Mesenchymal stem cell (in vitro differentiated cells and primary cell): ENCODE results near the gene MUCL3. TPM values are rescaled to one million over a fixed set of nuclear protein-coding genes. Genes with fewer than 3 reads are reported as not detected.

Experiments
- DNase-seq: peaks from one replicate; pipeline ENCODE4 v3.0.0-alpha.2; 2013
- H2AFZ ChIP-seq: one replicate; pipeline ENCODE4 v1.6.1; 2013; ENCODE audit warnings: low read depth, mild to moderate bottlenecking, control low read depth, inconsistent platforms, low read length, moderate library complexity
- H2AK5ac ChIP-seq: 2 replicates; pipeline ENCODE4 v1.6.1; 2013; ENCODE audit warnings: low read length, moderate library complexity, mild to moderate bottlenecking, inconsistent platforms; ENCODE audit not compliant: severe bottlenecking
- H2BK120ac ChIP-seq: one replicate; pipeline ENCODE4 v1.6.1; 2013; ENCODE audit warnings: low read depth, mild to moderate bottlenecking, inconsistent platforms, low read length, moderate library complexity
- H2BK12ac ChIP-seq, 2 experiments: one replicate each; pipeline ENCODE4 v1.6.1; 2013; ENCODE audit warnings: inconsistent platforms in 2 of 2, low read length in 2 of 2, mild to moderate bottlenecking in 2 of 2, moderate library complexity in 2 of 2, control low read depth in 1 of 2
- H2BK15ac ChIP-seq: one replicate; pipeline ENCODE4 v1.6.1; 2013; ENCODE audit warnings: mild to moderate bottlenecking, low read depth, inconsistent platforms; ENCODE audit not compliant: poor library complexity, severe bottlenecking
- H2BK5ac ChIP-seq: 2 replicates; pipeline ENCODE4 v1.6.1; 2013; ENCODE audit warnings: low read depth, mild to moderate bottlenecking, low read length, control low read depth, inconsistent platforms; ENCODE audit not compliant: poor library complexity, severe bottlenecking
- H3K14ac ChIP-seq, 2 experiments: one replicate each; pipeline ENCODE4 v1.6.1; 2013; ENCODE audit warnings: inconsistent platforms in 2 of 2, low read length in 2 of 2, control low read depth in 1 of 2, mild to moderate bottlenecking in 1 of 2, moderate library complexity in 1 of 2
- H3K18ac ChIP-seq, 2 experiments: one replicate each; pipeline ENCODE4 v1.6.1; 2013; ENCODE audit warnings: inconsistent platforms in 2 of 2, low read length in 2 of 2, control low read depth in 1 of 2, low read depth in 1 of 2, mild to moderate bottlenecking in 1 of 2
- H3K23ac ChIP-seq, 2 experiments: one replicate each; pipeline ENCODE4 v1.6.1; 2013; ENCODE audit warnings: inconsistent platforms in 2 of 2, low read length in 2 of 2, mild to moderate bottlenecking in 2 of 2, moderate library complexity in 2 of 2, control low read depth in 1 of 2
- H3K27ac ChIP-seq: 2 replicates; pipeline ENCODE4 v1.5.1; 2013; ENCODE audit warnings: mild to moderate bottlenecking, moderate library complexity, low read length, control low read depth, inconsistent platforms; ENCODE audit not compliant: poor library complexity, severe bottlenecking
- H3K27me3 ChIP-seq, 2 experiments: 2 replicates each; pipeline versions ENCODE4 v1.6.1 to v1.7.0; 2013; ENCODE audit warnings: low read length in 2 of 2, mild to moderate bottlenecking in 2 of 2, moderate library complexity in 2 of 2, control low read depth in 1 of 2, inconsistent platforms in 1 of 2; ENCODE audit not compliant: control insufficient read depth in 1 of 2, insufficient read depth in 1 of 2
- H3K36me3 ChIP-seq, 2 experiments: 2 replicates each; pipeline versions ENCODE4 v1.6.1 to v1.7.0; 2013; ENCODE audit warnings: low read length in 2 of 2, control low read depth in 1 of 2, inconsistent platforms in 1 of 2, low read depth in 1 of 2, mild to moderate bottlenecking in 1 of 2; ENCODE audit not compliant: insufficient read depth in 2 of 2, control insufficient read depth in 1 of 2
- H3K4ac ChIP-seq, 2 experiments: one replicate each; pipeline ENCODE4 v1.6.1; 2013; ENCODE audit warnings: inconsistent platforms in 2 of 2, low read length in 2 of 2, mild to moderate bottlenecking in 2 of 2, moderate library complexity in 2 of 2, control low read depth in 1 of 2, low read depth in 1 of 2
- H3K4me1 ChIP-seq: 2 replicates; pipeline ENCODE4 v1.6.1; 2013; ENCODE audit warnings: low read depth, low read length, control low read depth; ENCODE audit not compliant: control insufficient read depth, insufficient read depth
- H3K4me2 ChIP-seq: 2 replicates; pipeline ENCODE4 v1.6.1; 2013; ENCODE audit warnings: low read length, mild to moderate bottlenecking, inconsistent platforms; ENCODE audit not compliant: poor library complexity, severe bottlenecking
- H3K4me3 ChIP-seq, 2 experiments: 2 replicates each; pipeline versions ENCODE4 v1.5.1 to v1.7.0; 2013; ENCODE audit warnings: low read length in 2 of 2, mild to moderate bottlenecking in 2 of 2, control low read depth in 1 of 2, low read depth in 1 of 2; ENCODE audit not compliant: insufficient read depth in 1 of 2
- H3K79me1 ChIP-seq: replicated peaks from 2 replicates; pipeline ENCODE4 v1.6.1; 2013; ENCODE audit warnings: mild to moderate bottlenecking, control low read depth, low read length, inconsistent platforms; ENCODE audit not compliant: poor library complexity, severe bottlenecking
- H3K9ac ChIP-seq: 2 replicates; pipeline ENCODE4 v1.7.0; 2013; ENCODE audit warnings: mild to moderate bottlenecking, low read length, moderate library complexity
- H3K9me3 ChIP-seq: 2 replicates; pipeline ENCODE4 v1.7.0; 2013; ENCODE audit warnings: mild to moderate bottlenecking, low read length; ENCODE audit not compliant: control insufficient read depth
- H4K8ac ChIP-seq: one replicate; pipeline ENCODE4 v1.6.1; 2013; ENCODE audit warnings: inconsistent platforms, mild to moderate bottlenecking, low read length, moderate library complexity
- H4K91ac ChIP-seq: one replicate; pipeline ENCODE4 v1.6.1; 2013; ENCODE audit warnings: mild to moderate bottlenecking, low read length, inconsistent platforms
- WGBS: methylation state at CpG from one replicate; pipeline ENCODE4 v1.1.7; 2013; ENCODE audit warnings: mixed read lengths; 5-methylcytosine and 5-hydroxymethylcytosine counted together
- polyA plus RNA-seq, 2 experiments: library from polyadenylated mRNA; stranded (reverse); fragments of 200-250 nt; gene quantifications; one replicate each; pipeline ENCODE4 v1.2.3, GENCODE V29; 2013

MUCL3 gene, protein sequence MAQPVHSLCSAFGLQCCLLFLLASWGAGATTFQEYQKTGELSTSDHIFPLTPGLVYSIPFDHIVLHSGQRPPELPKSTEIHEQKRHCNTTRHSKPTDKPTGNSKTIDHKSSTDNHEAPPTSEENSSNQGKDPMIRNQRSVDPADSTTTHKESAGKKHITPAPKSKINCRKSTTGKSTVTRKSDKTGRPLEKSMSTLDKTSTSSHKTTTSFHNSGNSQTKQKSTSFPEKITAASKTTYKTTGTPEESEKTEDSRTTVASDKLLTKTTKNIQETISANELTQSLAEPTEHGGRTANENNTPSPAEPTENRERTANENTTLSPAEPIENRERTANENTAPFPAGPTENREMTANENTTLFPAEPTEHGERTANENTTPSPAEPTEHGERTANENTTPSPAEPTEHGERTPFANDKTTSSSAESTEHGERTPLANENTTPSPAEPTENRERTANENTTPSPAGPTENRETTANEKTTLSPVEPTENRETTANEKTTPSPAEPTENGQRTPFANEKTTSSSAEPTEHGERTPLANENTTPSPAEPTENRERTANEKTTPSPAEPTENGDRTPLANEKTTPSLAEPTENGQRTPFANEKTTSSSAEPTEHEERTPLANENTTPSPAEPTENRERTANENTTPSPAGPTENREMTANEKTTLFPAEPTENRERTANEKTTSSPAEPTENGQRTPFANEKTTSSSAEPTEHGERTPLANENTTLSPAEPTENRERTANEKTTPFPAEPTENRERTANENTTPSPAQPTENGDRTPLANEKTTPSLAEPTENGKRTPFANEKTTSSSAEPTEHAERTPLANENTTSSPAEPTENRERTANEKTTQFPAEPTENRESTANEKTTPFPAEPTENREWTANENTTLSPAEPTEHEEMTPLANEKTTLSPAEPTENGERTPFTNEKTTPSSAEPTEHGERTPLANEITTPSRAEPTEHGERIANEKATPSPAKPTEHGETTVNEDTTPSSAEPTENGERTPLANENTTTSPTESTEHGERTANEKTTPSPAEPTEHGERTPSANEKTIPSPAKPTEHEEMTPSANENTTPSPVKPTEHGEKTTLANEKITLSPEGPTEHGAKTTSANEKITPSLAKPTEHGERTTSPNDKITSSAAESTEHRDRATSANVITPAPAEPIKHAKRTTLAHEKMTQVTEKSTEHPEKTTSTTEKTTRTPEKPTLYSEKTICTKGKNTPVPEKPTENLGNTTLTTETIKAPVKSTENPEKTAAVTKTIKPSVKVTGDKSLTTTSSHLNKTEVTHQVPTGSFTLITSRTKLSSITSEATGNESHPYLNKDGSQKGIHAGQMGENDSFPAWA (N-terminal part only)
- not detected for polyA plus RNA-seq (2013, experiment 1 of 2)
- not detected for polyA plus RNA-seq (2013, experiment 2 of 2)

DNA sequence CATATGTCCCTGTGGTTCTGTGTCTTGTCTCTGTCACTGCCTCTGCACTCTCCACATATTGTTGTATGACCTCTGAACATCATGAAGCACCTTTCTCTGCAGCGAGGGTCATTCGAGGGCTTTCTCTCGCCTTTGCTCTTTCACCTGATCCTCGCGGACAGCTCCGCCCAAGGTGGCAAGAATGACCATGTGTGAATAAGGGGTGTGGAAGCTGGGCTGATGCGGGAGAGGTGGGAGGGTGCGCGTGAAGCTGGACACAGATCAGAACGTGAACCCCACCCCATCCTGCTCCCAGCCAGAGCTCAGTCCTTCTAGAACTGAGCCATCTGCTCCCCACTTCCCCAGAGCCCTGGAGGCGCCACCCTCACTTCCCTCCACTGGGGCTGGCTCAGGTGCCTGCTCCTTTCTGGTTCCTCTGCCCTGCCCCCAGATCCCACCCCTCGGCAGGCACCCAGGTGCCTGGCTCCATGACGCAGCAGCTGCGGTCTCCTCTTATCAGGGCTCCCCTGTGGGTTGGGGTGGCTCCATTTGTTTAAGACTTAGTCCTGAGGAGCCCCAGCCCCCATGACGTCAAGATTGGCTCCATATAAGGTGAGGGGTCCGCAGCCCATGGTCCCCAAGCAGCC is at the start of gene MUCL3:
MUCL3 (plus strand) TSS at position 613 of the 626 bp plus-strand sequence. CDS start 27 bp downstream, outside the sequence.
- Histone ChIP-seq H4K91ac (no peak within 1 kb of the TSS), H2BK120ac (no peak within 1 kb of the TSS), H2AK5ac (no peak within 1 kb of the TSS), H2BK15ac (peak within 1 kb of the TSS; percentile 34), H2BK12ac (no peak within 1 kb of the TSS), H3K9ac (no peak within 1 kb of the TSS), H3K79me1 (no peaks in the 10 kb centered on the region), H3K23ac (no peak within 1 kb of the TSS), H3K4me1 (peaks cover 10% of the 10 kb centered on the region), H2AFZ (no peak within 1 kb of the TSS), H3K4me3 (no peak within 1 kb of the TSS), H3K36me3 (no peaks in the 10 kb centered on the region), H3K18ac (no peak within 1 kb of the TSS), H3K9me3 (no peaks in the 10 kb centered on the region), H3K27me3 (peaks cover 0 to 85% of the 10 kb centered on the region in 2 experiments), H3K4ac (no peak within 1 kb of the TSS), H3K4me2 (no peak within 1 kb of the TSS), H2BK5ac (no peak within 1 kb of the TSS), H3K14ac (no peak within 1 kb of the TSS), H3K27ac (no peak within 1 kb of the TSS), H4K8ac (no peak within 1 kb of the TSS)
- WGBS = 88% methylated on average over 13 of the region's 16 CpGs
- DNase-seq = no peak

DNA sequence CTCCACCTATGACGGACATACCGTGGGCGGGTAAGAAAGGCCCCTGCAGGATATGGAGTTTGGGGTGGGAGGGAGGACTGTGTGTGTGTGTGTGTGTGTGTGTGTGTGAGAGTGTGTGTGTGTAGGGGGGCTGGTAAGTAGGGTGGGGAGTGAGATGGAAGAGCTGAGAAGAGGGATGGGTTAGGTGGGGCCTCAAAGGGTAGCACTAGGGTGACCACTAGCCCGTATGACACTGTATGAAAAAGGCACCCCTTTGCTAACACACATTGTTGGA is 49.4 kb upstream of the MUCL3 start:
- H3K79me1 ChIP-seq = peaks cover 51% of the 10 kb centered on the region
- no peak overlapping the region for H3K4me2 ChIP-seq
- H3K27ac ChIP-seq = no peak overlapping the region
- H3K14ac ChIP-seq = no peak overlapping the region
- no peak overlapping the region for H3K4ac ChIP-seq
- H2BK5ac ChIP-seq = no peak overlapping the region
- no peak overlapping the region for H2AFZ ChIP-seq
- peaks cover 31% of the 10 kb centered on the region for H3K4me1 ChIP-seq
- no peak overlapping the region for H3K4me3 ChIP-seq
- no peak overlapping the region for H3K23ac ChIP-seq
- peaks cover 27 to 74% of the 10 kb centered on the region in 2 experiments for H3K36me3 ChIP-seq
- H3K9ac ChIP-seq = no peak overlapping the region
- H3K18ac ChIP-seq = no peak overlapping the region
- no peak overlapping the region for H4K91ac ChIP-seq
- no peak overlapping the region for H2BK12ac ChIP-seq
- no peak for DNase-seq
- H2BK120ac ChIP-seq = no peak overlapping the region
- H3K27me3 ChIP-seq = no peaks in the 10 kb centered on the region
- H2AK5ac ChIP-seq = no peak overlapping the region
- H3K9me3 ChIP-seq = no peaks in the 10 kb centered on the region
- H4K8ac ChIP-seq = no peak overlapping the region
- no peak overlapping the region for H2BK15ac ChIP-seq
- over 99% methylated on average over 3 of the region's 4 CpGs for WGBS

DNA sequence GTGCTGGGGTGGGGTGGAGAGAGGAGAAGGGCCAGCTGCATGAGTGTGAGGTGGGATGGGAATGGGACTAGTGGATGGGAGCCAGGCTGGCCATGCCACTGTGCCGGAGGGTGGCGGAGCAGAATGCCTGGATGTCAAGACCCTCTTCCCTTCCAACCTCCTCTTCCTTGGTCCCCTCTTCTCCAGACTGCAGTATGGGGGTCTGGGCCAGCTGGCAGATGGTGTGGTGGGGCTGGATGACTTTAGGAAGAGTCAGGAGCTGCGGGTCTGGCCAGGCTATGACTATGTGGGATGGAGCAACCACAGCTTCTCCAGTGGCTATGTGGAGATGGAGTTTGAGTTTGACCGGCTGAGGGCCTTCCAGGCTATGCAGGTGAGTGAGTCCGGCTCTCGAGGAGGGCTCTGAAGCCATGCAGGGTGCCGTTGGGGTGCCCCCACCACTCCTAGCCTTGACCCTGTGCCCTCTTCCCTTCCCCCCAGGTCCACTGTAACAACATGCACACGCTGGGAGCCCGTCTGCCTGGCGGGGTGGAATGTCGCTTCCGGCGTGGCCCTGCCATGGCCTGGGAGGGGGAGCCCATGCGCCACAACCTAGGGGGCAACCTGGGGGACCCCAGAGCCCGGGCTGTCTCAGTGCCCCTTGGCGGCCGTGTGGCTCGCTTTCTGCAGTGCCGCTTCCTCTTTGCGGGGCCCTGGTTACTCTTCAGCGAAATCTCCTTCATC is 48.8 kb upstream of the MUCL3 start:
- Histone ChIP-seq H3K79me1 (peaks cover 54% of the 10 kb centered on the region), H4K91ac (no peak overlapping the region), H2BK120ac (no peak overlapping the region), H3K14ac (no peak overlapping the region), H4K8ac (no peak overlapping the region), H3K27ac (no peak overlapping the region), H3K9me3 (no peaks in the 10 kb centered on the region), H3K9ac (no peak overlapping the region), H2AK5ac (no peak overlapping the region), H3K18ac (no peak overlapping the region), H3K4me2 (no peak overlapping the region), H3K36me3 (peaks cover 30 to 80% of the 10 kb centered on the region in 2 experiments), H3K27me3 (no peaks in the 10 kb centered on the region), H3K4ac (no peak overlapping the region), H2BK15ac (no peak overlapping the region), H2BK5ac (no peak overlapping the region), H3K4me3 (peak overlapping the region in 1 of 2 experiments; percentile 3), H2AFZ (no peak overlapping the region), H3K4me1 (peaks cover 27% of the 10 kb centered on the region), H2BK12ac (no peak overlapping the region), H3K23ac (no peak overlapping the region)
- 93% methylated on average over 19 of the region's 21 CpGs for WGBS
- DNase-seq = no peak
